Measurements from ENCODE around the gene IRF2BP2. TPM values are rescaled to one million over a fixed set of nuclear protein-coding genes. Genes with fewer than 3 reads are reported as not detected.

Gene IRF2BP2
- total and polyA plus RNA-seq, 2 of the 13 experiments (the other 11 are each of a cell fraction or from before 2014, with no cell fraction given): 140 to 147 TPM

GRCh38 chr1:234599617-234600417 lies 10.2 kb downstream of the IRF2BP2 start (continued):
- peak; percentile 90; the same call in 1 of the 2 replicates for TF ChIP-seq ZFP90 (CRISPR knock-in tag; IDR thresholded peaks at IDR 0.05; ENCODE audit: borderline replicate concordance)
- peak; percentile 46; the same call in 1 of the 2 replicates for TF ChIP-seq GATA4 (IDR thresholded peaks at IDR 0.05; ENCODE audit: borderline replicate concordance, low read depth)
- TF ChIP-seq SMYD3 (CRISPR knock-in tag; IDR thresholded peaks at IDR 0.05): peak; percentile 97
- peak; percentile 58; the same call in 1 of the 2 replicates for TF ChIP-seq ZNF335 (CRISPR knock-in tag; IDR thresholded peaks at IDR 0.05)
- TF ChIP-seq ZNF570 (CRISPR knock-in tag; IDR thresholded peaks at IDR 0.05; ENCODE audit: borderline replicate concordance): peak; percentile 87; the same call in 1 of the 2 replicates
- TF ChIP-seq ZBTB14 (CRISPR knock-in tag; IDR thresholded peaks at IDR 0.05): peak; percentile 94
- TF ChIP-seq ZNF280B (CRISPR knock-in tag; IDR thresholded peaks at IDR 0.05; ENCODE audit: borderline replicate concordance): peak; percentile 59; the same call in 1 of the 2 replicates
- TF ChIP-seq ZFP36 (IDR thresholded peaks at IDR 0.05; ENCODE audit: borderline replicate concordance, low read depth, low read length, partially characterized antibody): no peak
- no peak for TF ChIP-seq ZNF17 (CRISPR knock-in tag; IDR thresholded peaks at IDR 0.05)
- TF ChIP-seq NAIF1 (CRISPR knock-in tag; IDR thresholded peaks at IDR 0.05; ENCODE audit: borderline replicate concordance): peak; percentile 97
- no peak for TF ChIP-seq PRDM4 (CRISPR knock-in tag; IDR thresholded peaks at IDR 0.05; ENCODE audit: borderline replicate concordance)
- TF ChIP-seq PHF8 (CRISPR knock-in tag; IDR thresholded peaks at IDR 0.05): peak; percentile 50; the same call in 1 of the 2 replicates
- TF ChIP-seq POLR2AphosphoS2 (IDR thresholded peaks at IDR 0.05; ENCODE audit: low read depth, low read length): no peak
- peak; percentile 92 for TF ChIP-seq ZNF891 (CRISPR knock-in tag; IDR thresholded peaks at IDR 0.05)
- TF ChIP-seq SMAD9 (CRISPR knock-in tag; IDR thresholded peaks at IDR 0.05): no peak
- peak; percentile 96 for TF ChIP-seq ZNF232 (CRISPR knock-in tag; IDR thresholded peaks at IDR 0.05; ENCODE audit: borderline replicate concordance)
- peak; percentile 43; the same call in 1 of the 2 replicates for TF ChIP-seq SP2 (CRISPR knock-in tag; IDR thresholded peaks at IDR 0.05)
- peak; percentile 60 for TF ChIP-seq FOXO1 (CRISPR knock-in tag; IDR thresholded peaks at IDR 0.05)

Measured in HepG2 (cell line).